NCI-H69 (cell line): ENCODE results near the gene SGCA.
A peak's percentile ranks its signal among the peaks of the same experiment; 100 is the strongest.

Source experiments
- DNase-seq: peaks from one replicate; lab custom pipeline; 2025; lab: John Stamatoyannopoulos, UW

SGCA gene

DNA sequence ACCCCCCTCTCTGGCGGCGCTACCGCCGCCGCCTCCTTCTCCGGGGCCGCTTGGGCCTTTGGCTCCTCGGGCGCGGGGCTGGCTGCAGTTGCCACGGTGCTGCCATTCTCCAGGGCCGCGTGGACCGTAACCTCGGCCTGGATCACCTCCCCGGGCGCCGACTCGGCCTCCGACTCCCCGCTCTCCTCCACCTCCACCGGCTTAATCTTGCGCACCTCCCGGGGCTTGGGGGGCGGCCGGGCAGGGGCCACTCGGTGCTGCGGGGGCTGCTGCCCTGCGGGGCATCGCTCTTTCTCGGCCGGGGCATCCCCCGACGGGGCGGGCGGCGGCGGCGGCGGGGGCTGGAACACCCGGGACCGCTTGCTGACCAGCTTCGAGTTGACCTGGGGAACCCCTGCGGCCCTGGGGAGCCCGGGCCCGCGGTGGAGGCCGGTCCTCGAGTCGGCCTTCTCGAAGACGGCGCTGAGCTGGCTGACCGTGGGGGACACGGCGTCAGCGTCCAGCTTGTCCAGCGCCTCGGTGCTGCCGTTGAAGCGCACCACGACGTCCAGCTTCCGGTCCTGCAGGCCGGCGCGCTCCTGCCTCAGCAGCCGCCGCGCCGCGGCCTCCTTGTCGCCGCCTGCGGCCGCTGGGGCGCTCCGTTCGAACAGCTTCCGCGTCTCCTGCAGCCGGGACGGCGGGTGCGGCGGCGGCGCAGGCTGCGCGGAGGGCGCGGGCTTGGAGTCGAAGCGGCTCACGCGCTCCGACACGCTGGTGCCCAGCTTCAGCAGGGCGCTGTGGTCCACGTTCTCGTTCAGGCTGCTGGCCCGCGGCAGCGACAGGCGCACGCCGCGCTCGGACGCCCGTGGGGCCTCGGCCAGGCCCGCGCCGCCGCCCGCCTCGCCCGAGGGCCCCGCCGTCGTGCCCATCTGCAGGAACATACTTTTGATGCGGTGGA lies 16.1 kb upstream of the SGCA start:
- peak; percentile 82 for DNase-seq

- DNase-seq, result peak; percentile 72
Observed at GRCh38 chr17:50150354-50151040, 15.3 kb upstream of the SGCA start, which contains the start of gene PPP1R9B. Gene PPP1R9B (minus strand): TSS chr17:50150677. CDS start chr17:50150513, 164 bp downstream.

DNA sequence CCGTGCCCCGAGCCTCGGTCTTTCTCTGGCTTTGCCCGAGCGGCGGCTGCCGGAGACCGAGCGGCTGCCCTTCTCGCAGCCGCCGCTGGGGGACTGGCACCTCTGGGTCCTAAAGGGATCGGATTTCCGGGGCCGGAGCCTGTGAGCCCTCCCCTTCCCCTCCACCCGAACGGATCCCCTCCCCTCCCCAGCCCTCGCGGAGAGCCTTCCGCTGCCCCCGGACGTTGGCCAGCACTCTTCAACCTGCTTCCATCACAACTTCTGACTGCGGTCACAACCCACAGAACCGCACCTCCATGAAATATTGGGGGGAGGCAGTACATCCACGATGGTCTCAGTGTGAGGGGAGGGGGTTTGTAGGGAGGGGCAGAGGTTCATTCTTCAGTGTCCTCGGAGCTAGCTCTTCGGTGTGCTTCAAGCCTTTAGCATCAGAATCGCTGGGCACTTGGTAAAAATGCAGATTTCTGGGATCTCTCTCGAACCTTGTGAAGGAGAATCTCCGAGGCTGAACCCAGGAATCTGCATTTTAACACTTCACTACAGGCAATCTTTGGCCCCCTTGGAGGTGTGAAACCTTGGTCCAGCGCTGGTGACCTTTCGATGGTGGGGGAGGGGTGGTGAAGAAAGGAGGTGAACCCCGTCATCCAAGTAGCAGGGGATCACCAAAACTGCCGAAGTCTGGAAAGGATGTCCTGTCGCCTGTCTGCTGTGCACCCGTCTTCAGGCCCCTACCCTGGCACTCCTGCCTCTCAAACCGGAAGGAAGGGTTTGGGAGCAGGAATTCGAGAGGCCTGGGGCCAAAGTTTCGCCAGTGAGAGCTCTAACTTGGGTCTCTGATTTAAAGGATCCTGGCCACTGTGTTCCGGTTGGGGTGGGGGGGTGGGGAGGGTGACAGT lies 14.5 kb upstream of the SGCA start:
- DNase-seq, result peak; percentile 96

DNA sequence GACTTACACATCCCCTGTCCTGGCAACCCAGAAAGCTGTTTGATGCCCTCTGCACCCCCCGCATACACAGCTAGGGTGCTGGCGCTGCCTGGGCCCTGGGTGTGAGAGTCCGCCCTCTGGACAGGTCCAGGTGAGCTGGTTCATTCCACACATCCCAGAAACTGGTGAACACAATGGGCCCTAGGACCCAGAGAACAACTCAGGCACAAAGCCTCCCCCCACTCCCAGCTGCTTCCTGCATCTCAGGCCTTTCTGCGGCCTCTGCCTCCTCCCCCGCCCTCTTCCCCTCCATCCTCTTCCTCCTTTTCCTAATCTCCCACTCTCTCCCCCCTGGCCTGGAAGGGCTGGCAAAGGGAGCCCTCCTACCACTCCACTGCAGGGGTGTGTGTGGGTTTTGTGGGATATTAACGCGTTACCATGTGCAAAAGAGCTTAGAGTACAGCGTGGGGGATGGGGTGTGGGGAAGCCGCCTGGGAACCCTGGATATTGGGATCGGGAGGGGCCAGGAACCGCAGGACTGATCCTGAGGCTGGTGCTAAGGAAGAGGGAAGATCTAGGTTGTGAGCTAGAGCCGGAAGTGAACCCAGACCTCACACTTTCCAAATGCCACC lies 13.8 kb upstream of the SGCA start:
- DNase-seq, result peak; percentile 95

DNA sequence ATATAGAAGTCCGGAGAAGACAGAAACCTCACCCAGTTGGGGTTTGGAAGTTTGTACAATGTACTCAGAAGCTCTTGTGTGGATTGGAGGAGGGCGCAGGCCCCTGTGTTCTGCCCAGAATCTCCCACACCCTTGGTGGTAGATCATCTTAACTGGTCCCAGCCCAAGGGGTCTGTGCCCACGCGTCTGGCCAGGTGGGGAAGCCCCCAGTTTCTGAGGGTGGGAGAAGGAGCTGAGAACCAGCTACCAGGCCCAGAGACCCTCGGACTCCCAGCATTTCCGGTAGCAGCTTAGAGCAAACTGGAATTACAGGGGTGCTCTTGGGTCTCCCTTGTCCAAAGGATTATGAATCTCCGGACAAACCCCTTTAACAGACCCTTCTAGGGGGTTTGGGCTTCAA lies 13.1 kb upstream of the SGCA start:
- DNase-seq, result no peak

GRCh38 chr17:50153650-50154575 lies 11.9 kb upstream of the SGCA start:
- DNase-seq, result no peak

GRCh38 chr17:50154604-50155003 lies 11.2 kb upstream of the SGCA start:
- no peak for DNase-seq

DNA sequence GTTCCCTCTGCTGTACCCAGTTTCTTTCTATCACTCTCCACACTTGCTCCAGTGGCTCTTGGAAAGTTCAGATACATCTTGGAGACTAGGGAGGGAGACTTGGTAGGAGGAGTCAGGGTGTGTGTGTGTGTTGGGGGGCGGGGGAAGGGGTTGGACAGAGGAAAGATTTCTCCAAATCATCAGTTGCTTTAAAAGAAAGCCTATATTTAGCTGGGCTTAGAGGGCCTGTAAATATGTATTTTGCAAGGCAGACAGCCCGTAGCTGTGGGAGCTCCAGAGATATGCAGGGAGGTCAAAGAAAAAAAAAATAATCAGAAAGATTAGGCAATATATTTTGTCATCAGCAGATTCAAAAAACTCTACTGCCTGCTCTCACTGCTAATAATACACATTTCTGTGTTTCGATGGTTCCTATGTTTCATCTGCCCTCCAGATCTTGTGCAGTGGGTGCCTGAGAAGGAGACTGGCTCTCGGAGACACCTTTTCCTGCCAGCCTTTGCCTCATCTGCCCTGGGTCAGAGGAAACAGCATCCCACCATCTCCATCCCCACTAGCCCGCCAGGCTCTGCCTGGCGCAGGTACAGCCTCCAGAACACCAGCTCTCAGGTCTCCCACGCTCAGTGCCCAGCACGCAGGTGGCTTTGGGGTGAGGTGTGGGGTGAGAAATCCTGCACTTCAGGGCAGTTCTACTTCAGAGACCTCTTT lies 10.5 kb upstream of the SGCA start:
- no peak for DNase-seq

DNA sequence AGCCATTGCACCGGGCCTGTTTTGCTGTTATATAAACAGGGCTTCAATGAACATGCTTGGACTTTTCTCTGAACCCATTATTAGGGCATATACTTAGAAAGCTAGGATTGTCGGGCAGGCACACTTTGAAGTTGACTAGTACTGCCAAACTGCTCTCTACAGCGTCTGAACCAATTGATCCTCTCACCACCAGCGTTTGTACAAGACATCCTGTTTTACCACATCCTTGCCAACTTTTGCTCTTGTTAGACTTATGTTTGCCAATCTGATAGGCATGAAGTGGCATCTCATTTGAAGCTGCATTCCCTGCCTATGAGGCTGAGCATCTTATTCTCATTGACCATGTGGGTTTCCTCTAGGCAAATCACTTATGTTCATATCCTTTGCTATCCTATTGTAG lies 7.9 kb upstream of the SGCA start:
- no peak for DNase-seq

DNA sequence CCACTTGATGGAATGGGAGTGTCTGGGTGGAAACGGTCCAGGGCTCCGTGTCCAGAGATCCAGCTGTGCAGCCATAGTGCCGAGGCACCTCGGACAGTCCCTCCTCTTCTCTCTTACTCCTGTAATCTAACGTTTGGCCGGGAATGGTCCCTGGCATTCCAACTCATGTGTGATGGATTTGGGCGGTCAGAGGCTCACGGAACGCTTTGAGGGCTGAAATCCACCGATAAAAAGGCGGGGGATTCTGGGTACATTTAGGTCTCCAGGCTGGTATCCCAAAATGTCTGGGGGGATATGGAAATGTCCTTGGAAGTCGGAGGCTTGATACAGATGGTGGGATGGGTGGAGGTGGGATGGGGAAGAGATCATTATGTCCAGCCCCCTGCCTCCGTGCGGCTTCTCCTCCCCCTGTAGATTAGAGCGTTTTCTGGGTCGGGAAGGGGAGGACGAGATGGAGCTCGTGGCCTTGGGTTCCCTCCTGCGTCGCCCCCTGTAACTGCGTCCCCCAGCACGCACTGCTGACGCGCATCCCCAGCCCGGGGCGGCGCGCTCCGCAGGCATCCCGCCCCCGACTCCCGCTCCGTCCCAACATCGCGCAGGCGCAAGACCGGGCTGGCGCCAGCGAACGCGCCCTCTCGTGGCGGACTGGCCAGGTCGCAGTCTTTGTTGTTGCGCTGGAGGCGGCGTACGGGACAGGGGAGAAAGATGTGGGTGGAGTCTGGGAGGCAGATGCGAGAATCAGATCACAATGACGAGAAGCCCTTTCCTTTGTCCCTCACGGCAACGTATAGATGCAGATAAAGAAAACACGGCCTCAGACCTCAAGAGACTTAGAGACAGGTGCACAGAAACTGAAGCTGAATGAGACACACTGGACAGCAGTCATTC lies 4.5 kb upstream of the SGCA start:
- peak; percentile 92 for DNase-seq

GRCh38 chr17:50161911-50162288 lies 3.9 kb upstream of the SGCA start:
- no peak for DNase-seq

DNA sequence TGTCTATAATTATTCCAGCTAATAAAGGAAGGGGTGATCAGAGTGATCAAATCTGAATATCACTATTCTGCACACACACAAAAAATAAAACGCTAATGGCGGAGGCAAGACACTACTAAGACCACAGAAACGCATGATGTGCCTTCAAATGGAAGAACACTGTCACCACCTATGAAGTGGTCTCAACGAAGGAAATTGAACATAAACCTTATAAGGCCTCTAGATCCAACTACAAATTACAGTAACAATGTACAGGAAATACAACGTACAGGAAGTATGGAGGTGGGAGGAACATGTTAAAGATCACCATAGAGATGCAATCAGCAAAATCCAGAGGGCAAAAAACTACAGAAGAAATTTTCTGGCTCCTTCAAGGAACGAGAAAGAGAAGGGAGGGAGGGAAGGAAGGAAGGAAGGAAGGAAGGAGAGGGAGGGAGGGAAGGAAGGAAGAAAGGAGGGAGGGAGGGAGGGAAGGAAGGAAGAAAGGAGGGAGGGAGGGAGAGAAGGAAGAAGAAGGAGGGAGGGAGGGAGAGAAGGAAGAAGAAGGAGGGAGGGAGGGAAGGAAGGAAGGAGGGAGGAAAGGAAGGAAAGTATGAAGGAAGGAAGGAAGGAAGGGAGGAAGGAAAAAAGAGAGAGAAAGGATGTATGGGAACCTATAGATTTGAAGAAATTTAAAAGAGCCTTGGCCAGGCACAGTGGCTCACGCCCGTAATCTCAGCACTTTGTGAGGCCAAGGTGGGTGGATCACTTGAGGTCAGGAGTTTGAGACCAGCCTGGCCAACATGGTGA lies 3.1 kb upstream of the SGCA start:
- no peak for DNase-seq

GRCh38 chr17:50163843-50164696 lies 1.7 kb upstream of the SGCA start:
- DNase-seq, result no peak

- DNase-seq, result no peak
Observed at GRCh38 chr17:50164697-50164988, 1.2 kb upstream of the SGCA start.

- DNase-seq, result no peak
Observed at GRCh38 chr17:50165066-50165465, 739 bp upstream of the SGCA start.

DNA sequence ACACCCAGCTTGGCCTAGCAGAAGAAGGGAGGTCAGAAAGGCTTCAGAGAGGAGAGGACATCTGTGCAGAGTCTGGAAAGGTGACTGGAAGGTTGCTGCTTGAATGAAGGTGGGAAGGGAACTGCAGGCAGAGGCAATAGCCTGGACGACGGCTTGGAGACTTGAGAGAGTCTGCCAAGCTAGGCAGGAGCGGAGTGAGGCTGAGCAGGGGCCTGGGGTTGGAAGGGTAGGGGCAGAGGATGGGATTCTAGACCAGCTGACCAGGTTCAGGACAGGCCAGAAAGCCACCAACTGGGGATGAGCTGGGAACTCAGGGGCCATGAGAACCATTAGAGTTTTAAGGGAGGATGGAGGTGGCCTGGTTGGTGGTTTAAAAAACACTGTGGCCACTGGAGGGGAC lies 339 bp upstream of the SGCA start:
- DNase-seq, result no peak

DNA sequence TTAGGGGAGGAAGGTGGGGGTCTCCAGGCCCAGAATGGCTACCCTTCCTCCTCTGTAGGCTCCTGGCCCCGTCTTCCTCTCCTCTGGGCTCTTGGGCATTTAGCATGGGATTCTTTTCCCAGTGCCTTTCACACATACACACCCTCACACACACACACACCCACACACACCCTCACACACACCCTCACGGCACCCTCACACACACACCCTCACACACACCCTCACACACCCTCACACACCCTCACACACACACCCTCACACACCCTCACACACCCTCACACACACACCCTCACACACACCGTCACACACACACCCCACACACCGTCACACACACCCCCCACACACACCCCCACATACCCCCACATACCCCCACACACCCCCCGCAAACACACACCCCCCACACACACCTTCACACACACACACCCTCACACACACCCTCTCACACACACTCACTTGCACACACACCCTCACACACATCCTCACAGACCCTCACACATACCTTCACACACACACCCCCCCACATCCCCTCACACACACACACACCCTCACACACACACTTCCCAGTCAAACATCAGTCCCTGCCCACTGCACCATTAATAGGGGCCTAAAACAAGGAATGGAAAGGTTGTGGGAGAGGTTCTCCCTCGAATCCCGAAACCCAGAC lies 845 bp downstream of the SGCA start:
- no peak for DNase-seq
